ENCODE measurements around the gene NR5A1.

NR5A1 gene

DNA sequence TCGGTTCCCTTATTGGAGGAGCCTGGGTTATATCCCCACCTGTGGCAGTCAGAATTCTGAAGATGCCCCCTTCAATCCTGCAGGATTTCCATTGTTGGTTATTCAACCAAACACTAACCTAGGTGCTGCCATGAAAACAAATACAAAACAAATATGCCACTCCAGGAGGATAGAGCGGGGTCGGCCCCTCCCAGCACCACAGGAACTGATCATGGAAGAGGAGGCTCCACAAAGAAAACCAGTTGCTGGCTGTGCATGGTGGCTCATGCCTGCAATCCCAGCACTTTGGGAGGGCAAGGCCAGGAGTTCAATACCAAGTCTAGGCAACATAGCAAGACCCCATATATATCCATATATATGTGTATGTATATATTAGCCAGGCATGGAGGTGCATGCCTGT is 70.1 kb downstream of the NR5A1 start:
- no peak for DNase-seq

DNA sequence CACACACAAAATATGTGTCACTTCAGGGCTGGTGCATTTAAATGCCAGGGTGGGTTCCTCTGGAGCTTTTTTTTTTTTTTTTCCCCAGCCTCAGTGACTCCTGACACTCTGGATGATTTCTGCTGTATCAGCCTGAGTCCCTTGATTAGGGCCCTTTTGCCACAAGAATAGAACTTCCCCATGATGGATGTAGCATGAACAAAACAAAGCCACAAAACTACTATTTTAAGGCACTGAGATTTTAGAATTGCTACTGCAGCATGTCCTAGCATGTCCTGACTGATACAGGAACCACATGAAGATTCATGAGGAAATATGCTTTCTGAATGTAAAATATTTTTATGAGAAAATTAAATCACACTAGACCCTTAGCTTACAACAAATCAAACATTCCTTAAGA is 70.9 kb downstream of the NR5A1 start:
- DNase-seq: no peak
